OCI-LY3 (cell line): ENCODE results near the gene TAF3.
"Not testable (repeated sequence)": the region's sequence is repeated elsewhere in the genome, so short reads cannot be mapped to it uniquely, and the experiment has no call there.

Experiments used
- H2AFZ ChIP-seq: fragments of 200-600, 300-600 bp; shearing (Covaris generic); 2 replicates; pipeline ENCODE4 v1.6.0; 2014; ENCODE audit warnings: antibody characterized with exemption, low read depth, low read length
- H3K27ac ChIP-seq: fragments of 200-600, 300-600 bp; sonication (generic); 2 replicates; pipeline ENCODE4 v1.5.1; 2014; ENCODE audit warnings: mild to moderate bottlenecking, low read length, moderate library complexity, mixed read lengths
- H3K27me3 ChIP-seq: fragments of 200-600, 300-600 bp; sonication (generic); 2 replicates; pipeline ENCODE4 v1.6.1; 2014; ENCODE audit warnings: low read depth, low read length, mixed read lengths
- H3K36me3 ChIP-seq: fragments of 200-600, 300-600 bp; sonication (generic); replicated peaks from 2 replicates; pipeline ENCODE3; 2014; ENCODE audit warnings: low read depth, low read length, mixed read lengths
- H3K4me1 ChIP-seq: fragments of 300-600, 200-600 bp; sonication (generic); 2 replicates; pipeline ENCODE4 v1.6.1; 2014; ENCODE audit warnings: low read length, mixed read lengths
- H3K4me2 ChIP-seq: fragments of 200-600, 300-600 bp; sonication (generic); 2 replicates; pipeline ENCODE4 v1.6.1; 2014; ENCODE audit warnings: low read length, mixed read lengths
- H3K4me3 ChIP-seq: fragments of 300-600, 200-600 bp; sonication (generic); 2 replicates; pipeline ENCODE4 v1.5.1; 2014; ENCODE audit warnings: antibody characterized with exemption, mild to moderate bottlenecking, low read length, moderate library complexity
- H3K79me2 ChIP-seq: fragments of 300-600, 200-600 bp; shearing (Covaris generic); 2 replicates; pipeline ENCODE4 v1.6.1; 2014; ENCODE audit warnings: mild to moderate bottlenecking, low read length, mixed read lengths
- H3K9ac ChIP-seq: fragments of 300-600, 200-600 bp; shearing (Covaris generic); 2 replicates; pipeline ENCODE4 v1.6.0; 2014; ENCODE audit warnings: mild to moderate bottlenecking, low read length, moderate library complexity
- H3K9me3 ChIP-seq: fragments of 200-600, 300-600 bp; shearing (Covaris generic); 2 replicates; pipeline ENCODE4 v1.6.1; 2014; ENCODE audit warnings: low read length, mixed read lengths; ENCODE audit not compliant: insufficient read depth
- H4K20me1 ChIP-seq: fragments of 200-600, 300-600 bp; sonication (generic); 2 replicates; pipeline ENCODE4 v1.6.1; 2016; ENCODE audit warnings: low read length, mixed read lengths; ENCODE audit not compliant: insufficient read depth
- CTCF ChIP-seq: fragments of 200-600, 300-600 bp; sonication (generic); IDR thresholded peaks from 2 replicates; pipeline ENCODE4 v1.5.1; 2014; ENCODE audit warnings: antibody characterized with exemption, low read length, low read depth
- EZH2phosphoT487 ChIP-seq: fragments of 200-600 bp; shearing (Covaris generic); IDR thresholded peaks from 2 replicates; pipeline ENCODE4 v1.6.1; 2018; ENCODE audit warnings: antibody characterized with exemption, mixed run types, low read depth

TAF3 gene, protein sequence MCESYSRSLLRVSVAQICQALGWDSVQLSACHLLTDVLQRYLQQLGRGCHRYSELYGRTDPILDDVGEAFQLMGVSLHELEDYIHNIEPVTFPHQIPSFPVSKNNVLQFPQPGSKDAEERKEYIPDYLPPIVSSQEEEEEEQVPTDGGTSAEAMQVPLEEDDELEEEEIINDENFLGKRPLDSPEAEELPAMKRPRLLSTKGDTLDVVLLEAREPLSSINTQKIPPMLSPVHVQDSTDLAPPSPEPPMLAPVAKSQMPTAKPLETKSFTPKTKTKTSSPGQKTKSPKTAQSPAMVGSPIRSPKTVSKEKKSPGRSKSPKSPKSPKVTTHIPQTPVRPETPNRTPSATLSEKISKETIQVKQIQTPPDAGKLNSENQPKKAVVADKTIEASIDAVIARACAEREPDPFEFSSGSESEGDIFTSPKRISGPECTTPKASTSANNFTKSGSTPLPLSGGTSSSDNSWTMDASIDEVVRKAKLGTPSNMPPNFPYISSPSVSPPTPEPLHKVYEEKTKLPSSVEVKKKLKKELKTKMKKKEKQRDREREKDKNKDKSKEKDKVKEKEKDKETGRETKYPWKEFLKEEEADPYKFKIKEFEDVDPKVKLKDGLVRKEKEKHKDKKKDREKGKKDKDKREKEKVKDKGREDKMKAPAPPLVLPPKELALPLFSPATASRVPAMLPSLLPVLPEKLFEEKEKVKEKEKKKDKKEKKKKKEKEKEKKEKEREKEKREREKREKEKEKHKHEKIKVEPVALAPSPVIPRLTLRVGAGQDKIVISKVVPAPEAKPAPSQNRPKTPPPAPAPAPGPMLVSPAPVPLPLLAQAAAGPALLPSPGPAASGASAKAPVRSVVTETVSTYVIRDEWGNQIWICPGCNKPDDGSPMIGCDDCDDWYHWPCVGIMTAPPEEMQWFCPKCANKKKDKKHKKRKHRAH

GRCh38 chr10:7818295-7819120, at the start of gene TAF3:
TAF3 (plus strand) TSS chr10:7818505; CDS start chr10:7818710, 205 bp downstream.
- H2AFZ ChIP-seq = peak within 1 kb of the TSS; percentile 87
- no peak for TF ChIP-seq EZH2phosphoT487
- TF ChIP-seq CTCF = no peak
- H3K4me3 ChIP-seq = peak within 1 kb of the TSS; percentile 99
- H3K4me2 ChIP-seq = peak within 1 kb of the TSS; percentile 87
- H3K9ac ChIP-seq = peak within 1 kb of the TSS; percentile 77
- H3K79me2 ChIP-seq = peaks cover 16% of the 10 kb centered on the region
- no peaks in the 10 kb centered on the region for H3K27me3 ChIP-seq
- H3K9me3 ChIP-seq = no peaks in the 10 kb centered on the region
- no peaks in the 10 kb centered on the region for H3K36me3 ChIP-seq
- no peaks in the 10 kb centered on the region for H4K20me1 ChIP-seq
- peaks cover 18% of the 10 kb centered on the region for H3K4me1 ChIP-seq
- no peak within 1 kb of the TSS for H3K27ac ChIP-seq

DNA sequence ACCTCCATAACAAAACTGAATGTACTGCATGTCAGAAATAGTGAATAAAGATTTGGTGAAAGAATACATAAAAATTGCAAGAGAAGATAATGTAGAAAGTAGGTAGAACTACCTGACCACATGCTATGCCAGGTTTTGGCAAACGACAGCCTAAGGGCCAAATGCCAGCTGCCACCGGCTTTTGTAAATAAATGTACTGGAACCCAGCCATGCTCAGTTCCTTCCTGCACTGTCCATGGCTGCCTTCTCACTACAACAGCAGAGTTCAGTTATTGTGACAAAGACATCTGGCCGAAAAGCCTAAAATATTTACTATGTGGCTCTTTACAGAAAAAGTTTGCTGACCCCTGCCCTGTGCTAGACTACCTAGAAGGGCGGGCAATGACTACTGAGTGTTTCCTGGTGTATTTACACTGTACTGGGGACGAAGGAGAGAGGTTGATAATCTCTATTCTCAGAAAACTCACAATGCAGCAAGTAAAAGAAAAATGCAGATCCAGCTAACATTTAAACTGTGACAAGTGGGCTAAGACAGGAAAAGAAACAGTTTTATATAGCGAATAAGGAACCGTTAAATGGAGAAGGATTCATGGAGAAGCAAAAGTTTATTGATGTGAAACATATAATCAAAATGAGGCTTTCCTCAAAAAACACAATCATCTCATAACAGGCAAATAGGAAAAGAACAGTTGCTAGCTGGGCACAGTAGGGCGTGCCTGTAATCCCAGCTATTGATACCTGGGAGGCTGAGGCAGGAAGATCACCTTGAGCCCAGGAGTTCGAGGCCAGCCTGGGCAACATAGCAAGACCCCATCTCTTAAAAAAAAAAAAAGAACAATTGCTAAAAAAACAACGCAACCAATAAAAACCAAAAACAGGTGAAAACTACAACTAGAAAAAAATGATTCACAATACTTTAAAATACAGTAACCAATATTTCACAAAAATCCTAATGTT, 44.2 kb upstream of the TAF3 start:
- Histone ChIP-seq H3K36me3 (peaks cover 10% of the 10 kb centered on the region), H3K4me2 (no peak overlapping the region), H3K4me1 (no peaks in the 10 kb centered on the region), H3K9me3 (no peaks in the 10 kb centered on the region), H2AFZ (no peak overlapping the region), H3K27me3 (no peaks in the 10 kb centered on the region), H4K20me1 (no peaks in the 10 kb centered on the region), H3K79me2 (no peaks in the 10 kb centered on the region), H3K4me3 (no peak overlapping the region), H3K27ac (no peak overlapping the region), H3K9ac (no peak overlapping the region)
- TF ChIP-seq CTCF (no peak), EZH2phosphoT487 (no peak)

DNA sequence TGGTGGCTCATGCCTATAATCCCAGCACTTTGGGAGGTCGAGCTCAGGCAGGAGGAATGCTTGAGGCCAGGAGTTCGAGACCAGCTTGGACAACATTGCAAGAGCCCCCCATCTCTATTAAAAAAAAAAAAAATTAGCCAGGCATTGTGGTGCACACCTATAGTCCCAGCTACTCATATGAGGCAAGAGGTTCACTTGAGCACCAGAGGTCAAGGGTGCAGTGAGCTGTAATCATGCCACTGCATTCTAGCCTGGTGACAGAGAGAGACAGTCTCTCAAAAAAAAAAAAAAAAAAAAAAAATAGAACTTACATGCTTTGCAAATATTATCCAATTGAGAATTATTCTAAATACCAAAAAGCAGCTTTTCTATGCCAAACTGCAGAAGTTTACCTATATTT, 41.5 kb upstream of the TAF3 start:
- Histone ChIP-seq H3K4me3 (no peak overlapping the region), H3K4me2 (no peak overlapping the region), H3K4me1 (no peaks in the 10 kb centered on the region), H2AFZ (no peak overlapping the region), H4K20me1 (peaks cover 3% of the 10 kb centered on the region; the same call in 1 of the 2 replicates), H3K27me3 (no peaks in the 10 kb centered on the region), H3K79me2 (0 out of 2 replicates have a peak, but pooled peaks cover 3% of the 10 kb centered on the region), H3K9me3 (no peaks in the 10 kb centered on the region), H3K27ac (no peak overlapping the region), H3K36me3 (peaks cover 14% of the 10 kb centered on the region), H3K9ac (no peak overlapping the region)
- no peak for TF ChIP-seq CTCF
- TF ChIP-seq EZH2phosphoT487 = no peak

GRCh38 chr10:7782194-7782593, 36.1 kb upstream of the TAF3 start:
- not testable (repeated sequence) for H3K9ac ChIP-seq, H3K27ac ChIP-seq, H3K4me3 ChIP-seq, H3K9me3 ChIP-seq, H3K4me2 ChIP-seq, H4K20me1 ChIP-seq, H3K27me3 ChIP-seq, H3K36me3 ChIP-seq, H2AFZ ChIP-seq
- H3K4me1 ChIP-seq = peaks cover 10% of the 10 kb centered on the region
- H3K79me2 ChIP-seq = peaks cover 43% of the 10 kb centered on the region
